Skeletal muscle tissue (tissue), 4 donors: ENCODE results near the gene TMEM184A. TPM values are rescaled to one million over a fixed set of nuclear protein-coding genes. Genes with fewer than 3 reads are reported as not detected.

Source experiments
- H3K27ac ChIP-seq: one replicate; pipeline ENCODE4 v1.7.0; 2013; ENCODE audit warnings: mild to moderate bottlenecking, low read depth, low read length, inconsistent platforms
- H3K27me3 ChIP-seq, 3 donors: one replicate each; pipeline ENCODE4 v1.7.0; 2013; ENCODE audit warnings: low read length in 3 of 3; ENCODE audit not compliant: control insufficient read depth in 3 of 3, insufficient read depth in 3 of 3
- H3K36me3 ChIP-seq, 3 donors: one replicate each; pipeline ENCODE4 v1.7.0; 2013; ENCODE audit warnings: low read length in 3 of 3; ENCODE audit not compliant: control insufficient read depth in 3 of 3, insufficient read depth in 3 of 3
- H3K4me1 ChIP-seq, 3 donors: one replicate each; pipeline ENCODE4 v1.7.0; 2013; ENCODE audit warnings: low read length in 3 of 3, mild to moderate bottlenecking in 3 of 3; ENCODE audit not compliant: control insufficient read depth in 3 of 3, insufficient read depth in 3 of 3
- H3K4me3 ChIP-seq, 3 donors: one replicate each; pipeline ENCODE4 v1.7.0; 2013; ENCODE audit warnings: low read length in 3 of 3
- H3K9ac ChIP-seq, 3 donors: one replicate each; pipeline ENCODE4 v1.7.0; 2013; ENCODE audit warnings: low read length in 3 of 3, mild to moderate bottlenecking in 3 of 3, moderate library complexity in 2 of 3, low read depth in 1 of 3
- H3K9me3 ChIP-seq, 3 donors: one replicate each; pipeline ENCODE4 v1.7.0; 2013; ENCODE audit warnings: low read length in 3 of 3; ENCODE audit not compliant: control insufficient read depth in 3 of 3
- total RNA-seq: library from RNA; depleted of rRNA; stranded (reverse); fragments of >200 nt; gene quantifications from one replicate; pipeline ENCODE4 v1.2.3, GENCODE V29; 2014
- donor health status: Osteomylitis.

Gene TMEM184A
- total RNA-seq, 1 donor from 2014 or later = not detected

GRCh38 chr7:1597066-1597760, 41.2 kb upstream of the TMEM184A start:
- Histone ChIP-seq H3K36me3 (no peaks in the 10 kb centered on the region), H3K27ac (no peak overlapping the region), H3K9ac (no peak overlapping the region), H3K4me1 (no peaks in the 10 kb centered on the region), H3K4me3 (no peak overlapping the region), H3K27me3 (peaks cover 45 to 60% (median 49%) of the 10 kb centered on the region in 3 donors), H3K9me3 (no peaks in the 10 kb centered on the region)

- Histone ChIP-seq H3K36me3 (no peaks in the 10 kb centered on the region), H3K27ac (no peak overlapping the region), H3K4me3 (no peak overlapping the region), H3K27me3 (peaks cover 53 to 62% (median 56%) of the 10 kb centered on the region in 3 donors), H3K9me3 (no peaks in the 10 kb centered on the region), H3K4me1 (no peaks in the 10 kb centered on the region), H3K9ac (no peak overlapping the region)
Measured at GRCh38 chr7:1596181-1597043, 40.4 kb upstream of the TMEM184A start.

- Histone ChIP-seq H3K4me1 (no peaks in the 10 kb centered on the region), H3K9ac (no peak overlapping the region), H3K4me3 (no peak overlapping the region), H3K27ac (no peak overlapping the region), H3K9me3 (no peaks in the 10 kb centered on the region), H3K27me3 (peaks cover 60 to 66% (median 61%) of the 10 kb centered on the region in 3 donors), H3K36me3 (no peaks in the 10 kb centered on the region)
Measured at GRCh38 chr7:1595636-1596035, 39.6 kb upstream of the TMEM184A start.

- Histone ChIP-seq H3K9me3 (no peaks in the 10 kb centered on the region), H3K27ac (no peak overlapping the region), H3K27me3 (peaks cover 66 to 68% (median 67%) of the 10 kb centered on the region in 3 donors), H3K36me3 (no peaks in the 10 kb centered on the region), H3K4me3 (no peak overlapping the region), H3K9ac (no peak overlapping the region), H3K4me1 (no peaks in the 10 kb centered on the region)
Measured at GRCh38 chr7:1595027-1595426, 39.0 kb upstream of the TMEM184A start.

GRCh38 chr7:1593904-1594421, 38.0 kb upstream of the TMEM184A start:
- H3K4me3 ChIP-seq = no peak overlapping the region
- H3K27me3 ChIP-seq = peaks cover 68 to 71% (median 70%) of the 10 kb centered on the region in 3 donors
- H3K9ac ChIP-seq = no peak overlapping the region
- H3K9me3 ChIP-seq = peaks cover 0 to 3% (median 2%) of the 10 kb centered on the region in 3 donors
- no peaks in the 10 kb centered on the region for H3K4me1 ChIP-seq
- no peak overlapping the region for H3K27ac ChIP-seq
- H3K36me3 ChIP-seq = no peaks in the 10 kb centered on the region

GRCh38 chr7:1593091-1593866, 37.3 kb upstream of the TMEM184A start:
- Histone ChIP-seq H3K27ac (no peak overlapping the region), H3K4me3 (no peak overlapping the region), H3K9ac (no peak overlapping the region), H3K4me1 (no peaks in the 10 kb centered on the region), H3K9me3 (peaks cover 4 to 5% (median 5%) of the 10 kb centered on the region in 3 donors), H3K36me3 (no peaks in the 10 kb centered on the region), H3K27me3 (peaks cover 73 to 77% (median 76%) of the 10 kb centered on the region in 3 donors)

- Histone ChIP-seq H3K4me3 (no peak overlapping the region), H3K36me3 (no peaks in the 10 kb centered on the region), H3K27me3 (peaks cover 77 to 86% (median 85%) of the 10 kb centered on the region in 3 donors), H3K9ac (no peak overlapping the region), H3K27ac (no peak overlapping the region), H3K4me1 (no peaks in the 10 kb centered on the region), H3K9me3 (peaks cover 4 to 5% (median 5%) of the 10 kb centered on the region in 3 donors)
Measured at GRCh38 chr7:1592299-1592871, 36.4 kb upstream of the TMEM184A start.

- Histone ChIP-seq H3K9ac (no peak overlapping the region), H3K9me3 (peaks cover 4 to 5% (median 5%) of the 10 kb centered on the region in 3 donors), H3K36me3 (no peaks in the 10 kb centered on the region), H3K27ac (no peak overlapping the region), H3K4me1 (peaks cover 0 to 2% (median 0%) of the 10 kb centered on the region in 3 donors), H3K4me3 (no peak overlapping the region), H3K27me3 (peaks cover 77 to 88% (median 88%) of the 10 kb centered on the region in 3 donors)
Measured at GRCh38 chr7:1591876-1592275, 35.9 kb upstream of the TMEM184A start.

GRCh38 chr7:1591396-1591795, 35.4 kb upstream of the TMEM184A start:
- Histone ChIP-seq H3K4me3 (no peak overlapping the region), H3K27me3 (peaks cover 76 to 88% (median 88%) of the 10 kb centered on the region in 3 donors)

More at GRCh38 chr7:1591396-1591795, 35.4 kb upstream of the TMEM184A start:
- no peaks in the 10 kb centered on the region for H3K36me3 ChIP-seq
- H3K9ac ChIP-seq = no peak overlapping the region
- peaks cover 4 to 5% (median 5%) of the 10 kb centered on the region in 3 donors for H3K9me3 ChIP-seq
- H3K27ac ChIP-seq = no peak overlapping the region
- peaks cover 0 to 4% (median 0%) of the 10 kb centered on the region in 3 donors for H3K4me1 ChIP-seq
